RWPE1 (cell line): ENCODE results near the gene TRRAP.

Source experiments
- CTCF ChIA-PET: fragments of 350-600 bp; sonication (Branson Sonifier 250); formaldehyde crosslinking; extraction: SDS; loops from one replicate; lab custom pipeline; 2021; lab: Yijun Ruan, JAX
- POLR2A ChIA-PET: fragments of 400-600 bp; formaldehyde crosslinking; extraction: SDS; loops from one replicate; lab custom pipeline; 2020; ENCODE audit warnings: antibody characterized with exemption; ENCODE audit not compliant: low non-redundant PET; lab: Yijun Ruan, JAX
- DNase-seq: peaks from one replicate; pipeline ENCODE4 v3.0.0; 2012; ENCODE audit warnings: low spot score
- H3K27ac ChIP-seq: fragments of 450-650 bp; 2 replicates; pipeline ENCODE4 v1.5.1; 2017
- TF ChIP-seq, protein P1 (sequence below): fragments of 450-650 bp; conservative IDR thresholded peaks from 2 replicates; pipeline ENCODE4 v1.5.1; 2017; ENCODE audit warnings: low read depth, mild to moderate bottlenecking

The TRRAP gene

DNA sequence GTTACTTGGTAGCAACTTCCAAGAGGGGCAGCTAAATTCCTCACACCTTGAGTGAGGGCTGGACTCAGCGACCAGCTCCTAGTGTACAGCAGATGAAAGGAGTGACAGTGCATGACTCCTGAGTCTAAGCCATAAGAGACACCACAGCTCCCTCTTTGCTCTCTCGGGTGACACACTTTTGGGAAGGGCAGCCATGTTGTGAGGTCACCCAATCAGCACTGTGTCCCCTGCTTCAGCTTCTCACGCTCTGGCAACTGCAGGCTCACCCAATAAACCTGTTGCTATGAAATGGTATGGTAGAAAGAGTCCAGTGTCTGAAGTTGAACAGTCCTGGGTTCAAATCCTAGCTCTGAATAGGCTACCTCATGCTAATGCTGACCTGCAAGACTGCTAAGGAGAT is 29.4 kb upstream of the TRRAP start:
- ChIA-PET POLR2A (no interaction called here), CTCF (interaction anchor here (0.7 to 0.9 kb wide), 2 partner anchors 12 to 72 kb away, joined by 3 to 6 read pairs; no protein-coding TSS in a partner anchor)
- TF ChIP-seq, protein P1, sequence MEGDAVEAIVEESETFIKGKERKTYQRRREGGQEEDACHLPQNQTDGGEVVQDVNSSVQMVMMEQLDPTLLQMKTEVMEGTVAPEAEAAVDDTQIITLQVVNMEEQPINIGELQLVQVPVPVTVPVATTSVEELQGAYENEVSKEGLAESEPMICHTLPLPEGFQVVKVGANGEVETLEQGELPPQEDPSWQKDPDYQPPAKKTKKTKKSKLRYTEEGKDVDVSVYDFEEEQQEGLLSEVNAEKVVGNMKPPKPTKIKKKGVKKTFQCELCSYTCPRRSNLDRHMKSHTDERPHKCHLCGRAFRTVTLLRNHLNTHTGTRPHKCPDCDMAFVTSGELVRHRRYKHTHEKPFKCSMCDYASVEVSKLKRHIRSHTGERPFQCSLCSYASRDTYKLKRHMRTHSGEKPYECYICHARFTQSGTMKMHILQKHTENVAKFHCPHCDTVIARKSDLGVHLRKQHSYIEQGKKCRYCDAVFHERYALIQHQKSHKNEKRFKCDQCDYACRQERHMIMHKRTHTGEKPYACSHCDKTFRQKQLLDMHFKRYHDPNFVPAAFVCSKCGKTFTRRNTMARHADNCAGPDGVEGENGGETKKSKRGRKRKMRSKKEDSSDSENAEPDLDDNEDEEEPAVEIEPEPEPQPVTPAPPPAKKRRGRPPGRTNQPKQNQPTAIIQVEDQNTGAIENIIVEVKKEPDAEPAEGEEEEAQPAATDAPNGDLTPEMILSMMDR = no peak
- H3K27ac ChIP-seq = no peak overlapping the region
- DNase-seq = no peak

DNA sequence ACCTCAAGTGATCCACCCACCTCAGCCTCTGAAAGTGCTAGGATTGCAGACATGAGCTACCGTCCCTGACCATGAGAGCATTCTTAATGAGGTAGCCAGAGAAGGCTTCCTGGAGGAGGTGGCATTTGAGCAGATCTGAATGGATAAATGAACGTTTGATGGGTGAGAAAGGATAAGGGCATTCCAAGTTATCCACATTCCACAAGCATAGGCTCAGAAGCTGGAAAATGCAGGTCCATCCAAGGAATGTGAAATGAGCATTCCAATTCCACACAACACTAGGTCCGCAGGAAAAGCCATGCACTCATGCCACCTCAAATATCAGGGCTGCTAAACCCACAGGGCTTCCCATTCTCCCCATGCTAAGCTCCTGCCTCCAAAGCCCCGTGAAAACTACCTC is 25.5 kb upstream of the TRRAP start:
- ChIA-PET CTCF (no interaction called here), POLR2A (no interaction called here)
- DNase-seq = no peak
- TF ChIP-seq, protein P1 = no peak
- no peak overlapping the region for H3K27ac ChIP-seq

DNA sequence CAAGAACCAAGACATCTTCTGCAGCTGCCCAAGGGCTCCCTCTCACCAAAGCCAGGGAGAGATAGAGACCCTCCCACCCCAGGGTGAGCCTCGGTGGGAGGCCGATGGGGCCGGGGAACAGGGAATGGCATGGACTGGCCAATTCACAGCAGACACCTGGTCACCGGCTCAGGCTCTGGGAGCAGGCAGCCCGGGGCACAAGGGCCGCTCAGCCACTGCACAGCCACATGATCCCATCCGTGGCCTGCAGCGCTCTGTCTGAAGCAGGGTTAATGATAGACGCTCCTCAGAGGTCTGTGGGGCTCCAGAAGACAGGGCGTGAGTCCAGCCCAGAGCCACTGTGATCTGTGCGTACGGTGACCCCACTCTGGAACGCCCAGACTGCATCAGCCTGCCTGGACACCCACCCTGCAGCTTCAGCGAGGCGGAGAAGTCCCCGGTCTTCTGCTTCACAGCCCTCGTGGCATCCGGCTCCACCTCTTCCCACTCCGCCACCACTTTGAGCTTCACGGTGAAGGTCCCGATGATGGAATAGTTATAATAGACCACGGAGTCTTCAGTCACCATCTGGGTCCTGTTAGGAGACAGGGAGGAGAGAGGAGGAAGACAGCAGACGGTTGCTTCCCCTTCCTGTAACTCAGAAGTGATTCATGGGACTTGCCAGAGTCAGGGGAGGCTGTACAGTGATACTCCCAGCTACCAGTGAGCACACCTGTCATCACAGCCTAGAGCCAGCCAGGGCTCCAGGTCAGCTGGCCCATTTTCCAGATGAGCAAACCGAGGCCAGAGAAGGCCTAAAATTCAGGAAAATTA is 22.5 kb upstream of the TRRAP start:
- TF ChIP-seq, protein P1 = no peak
- DNase-seq = no peak
- POLR2A ChIA-PET = no interaction called here
- no peak overlapping the region for H3K27ac ChIP-seq
- CTCF ChIA-PET = interaction anchor here (0.6 to 0.7 kb wide), 2 partner anchors 21 to 297 kb away, joined by 3 to 4 read pairs; no protein-coding TSS in a partner anchor

DNA sequence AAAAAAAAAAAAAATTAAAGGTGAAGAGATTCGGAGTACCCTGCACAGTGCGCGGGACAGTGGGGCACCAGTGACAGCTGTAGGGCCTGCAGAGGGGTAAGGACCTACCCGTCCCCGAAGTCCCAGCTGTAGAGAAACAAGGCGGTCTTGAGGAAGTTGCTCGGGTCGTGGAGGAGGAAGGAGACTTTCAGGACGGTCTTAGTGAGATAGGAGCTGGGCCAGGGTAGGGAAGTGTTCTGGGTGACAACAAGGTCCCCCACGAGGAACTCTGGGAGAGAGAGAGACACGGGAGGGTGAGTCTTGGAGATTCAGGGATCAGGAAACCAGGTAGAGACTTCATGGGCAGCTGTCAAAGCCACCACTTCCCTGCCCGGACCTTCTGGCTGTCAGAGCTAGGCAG is 18.3 kb upstream of the TRRAP start:
- POLR2A ChIA-PET = interaction anchor here (0.6 kb wide), 1 partner anchor 17 kb away, joined by 3 read pairs; no protein-coding TSS in a partner anchor

DNA sequence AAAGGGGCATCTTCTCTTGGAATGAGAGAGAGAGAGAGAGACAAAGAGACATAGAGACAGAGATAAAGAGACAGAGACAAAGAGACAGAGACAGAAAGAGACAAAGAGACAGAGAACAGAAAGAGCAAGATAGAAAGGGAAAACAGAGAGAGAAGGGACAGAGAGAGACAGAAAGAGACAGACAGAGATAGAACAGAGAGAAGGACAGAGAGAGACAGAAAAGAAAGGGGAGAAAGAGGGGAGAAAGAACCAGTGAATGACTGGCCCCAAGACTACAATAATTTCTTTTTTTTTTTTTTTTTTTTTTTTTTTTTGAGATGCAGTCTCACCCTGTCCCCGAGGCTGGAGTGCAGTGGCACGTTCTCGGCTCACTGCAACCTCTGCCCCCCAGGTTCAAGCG is 16.1 kb upstream of the TRRAP start:
- H3K27ac ChIP-seq = no peak overlapping the region
- ChIA-PET POLR2A (no interaction called here), CTCF (no interaction called here)
- no peak for DNase-seq
- TF ChIP-seq, protein P1 = no peak

More for the DNA sequence above, 18.3 kb upstream of the TRRAP start:
- H3K27ac ChIP-seq = no peak overlapping the region
- TF ChIP-seq, protein P1 = no peak
- CTCF ChIA-PET = no interaction called here
- DNase-seq = no peak

DNA sequence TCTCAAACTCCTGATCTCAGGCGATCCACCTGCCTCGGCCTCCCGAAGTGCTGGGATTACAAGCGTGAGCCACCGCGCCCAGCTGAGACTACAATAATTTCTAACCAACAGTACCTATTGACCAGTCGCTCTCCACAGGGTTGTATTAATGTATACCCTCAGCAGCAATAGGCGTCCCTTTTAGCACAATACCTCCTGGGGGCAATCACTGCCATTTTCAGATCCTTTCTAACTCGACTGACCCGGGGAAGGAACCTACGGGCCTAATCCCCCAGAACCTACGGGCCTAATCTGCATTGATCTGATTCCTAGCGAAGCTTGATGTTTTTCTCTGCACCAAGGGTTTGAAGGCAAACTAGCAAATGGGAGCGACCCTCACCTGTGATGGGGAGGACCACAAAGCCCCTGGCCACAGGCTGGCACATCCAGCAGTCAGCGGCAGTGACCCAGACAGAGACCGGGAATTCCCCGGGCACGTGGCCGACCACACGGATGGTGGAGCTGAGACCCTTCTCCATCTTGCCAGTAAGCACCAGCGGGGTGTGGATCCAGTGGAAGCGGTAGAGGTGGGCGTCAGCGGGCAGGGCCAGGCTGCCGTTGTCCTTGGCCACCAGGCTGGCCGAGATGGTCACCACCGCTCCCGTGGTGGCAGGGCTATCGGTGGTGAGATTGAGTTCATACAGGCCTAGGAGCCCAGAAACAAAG is 15.5 kb upstream of the TRRAP start:
- no peak for DNase-seq
- H3K27ac ChIP-seq = no peak overlapping the region
- ChIA-PET POLR2A (no interaction called here), CTCF (no interaction called here)
- TF ChIP-seq, protein P1 = no peak
